ENCODE measurements around the gene NME1. TPM values are rescaled to one million over a fixed set of nuclear protein-coding genes. Genes with fewer than 3 reads are reported as not detected.

Gene NME1
- total and polyA plus RNA-seq, 9 of the 15 experiments (the other 6 are each of a cell fraction or from before 2014, with no cell fraction given) = 449 to 1,588 (median 604) TPM

DNA sequence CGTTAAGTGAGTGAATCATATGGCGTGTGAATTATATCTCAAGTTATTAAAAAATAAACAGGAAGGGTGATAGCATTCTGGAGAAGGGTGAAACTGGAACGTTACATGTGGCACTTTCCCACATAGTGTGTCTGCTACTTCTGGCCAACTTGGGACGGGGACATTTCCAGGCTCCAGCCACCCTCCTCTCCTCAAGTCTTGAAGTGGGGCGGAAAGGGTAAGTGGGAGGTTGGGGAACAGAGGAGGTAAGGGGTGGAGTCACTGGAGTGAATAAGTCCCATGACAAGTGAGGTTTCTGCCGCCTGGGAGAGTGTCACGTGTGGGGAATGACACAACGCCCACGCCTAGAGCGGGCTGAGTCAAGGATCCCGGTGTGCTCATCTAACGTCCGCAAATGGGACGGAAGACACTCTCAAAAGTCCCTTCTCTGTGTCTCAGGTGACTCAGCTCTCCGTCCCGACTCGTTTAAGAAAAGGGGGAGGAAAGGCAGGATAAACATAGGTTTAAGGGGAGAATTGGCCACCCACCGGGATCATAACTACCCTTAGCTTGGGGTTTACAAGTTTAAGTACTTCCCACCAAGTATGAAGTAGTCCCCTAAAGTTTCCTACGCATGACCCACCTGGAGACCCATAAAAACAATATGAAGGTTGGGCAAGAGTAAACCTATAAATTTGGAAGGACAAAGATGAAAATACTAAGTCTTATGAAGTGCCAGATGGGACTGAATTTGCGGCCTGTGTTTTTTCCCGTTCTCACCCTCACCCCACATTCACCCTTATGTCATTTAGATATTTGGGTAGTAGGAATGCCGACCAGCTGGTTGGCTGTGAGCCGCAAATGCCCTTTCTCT is 31.5 kb upstream of the NME1 start (continued):
- 0 out of 2 replicates have a peak, but pooled peaks have one; percentile 55 for TF ChIP-seq MEF2D (tag; conservative IDR thresholded peaks at IDR 0.05; ENCODE audit: low read depth)
- TF ChIP-seq PRMT5 (CRISPR knock-in tag; IDR thresholded peaks at IDR 0.05) = no peak
- no peak for TF ChIP-seq LARP7 (IDR thresholded peaks at IDR 0.05)
- no peak for TF ChIP-seq E2F3 (CRISPR knock-in tag; IDR thresholded peaks at IDR 0.05)
- no peak for TF ChIP-seq ZBTB7A (IDR thresholded peaks at IDR 0.05; ENCODE audit: borderline replicate concordance, control insufficient read depth, low read depth, low read length)
- TF ChIP-seq POLR2A (conservative IDR thresholded peaks at IDR 0.05) = peak; percentile 98
- TF ChIP-seq CREB1 (IDR thresholded peaks at IDR 0.05) = 0 out of 2 replicates have a peak, but pooled peaks have one; percentile 32
- peak; percentile 67; the same call in 1 of the 2 replicates for TF ChIP-seq CREB1 (CRISPR knock-in tag; IDR thresholded peaks at IDR 0.05)
- peak; percentile 26; the same call in 1 of the 2 replicates for TF ChIP-seq STAT5A (IDR thresholded peaks at IDR 0.05; ENCODE audit: borderline replicate concordance, low read length)
- no peak for TF ChIP-seq ZSCAN32 (CRISPR knock-in tag; IDR thresholded peaks at IDR 0.05)
- TF ChIP-seq YY1 (IDR thresholded peaks at IDR 0.05; ENCODE audit: borderline replicate concordance in 1 of 3, control insufficient read depth in 1 of 3, extremely low read depth in 1 of 3, insufficient read depth in 3 of 3, insufficient read length in 1 of 3, insufficient replicate concordance in 2 of 3, low read depth in 1 of 3, low read length in 2 of 3) = peak in 2 of 3 experiments; percentile 46 to 75
- no peak for TF ChIP-seq DNMT1 (IDR thresholded peaks at IDR 0.05)
- TF ChIP-seq, protein P1, sequence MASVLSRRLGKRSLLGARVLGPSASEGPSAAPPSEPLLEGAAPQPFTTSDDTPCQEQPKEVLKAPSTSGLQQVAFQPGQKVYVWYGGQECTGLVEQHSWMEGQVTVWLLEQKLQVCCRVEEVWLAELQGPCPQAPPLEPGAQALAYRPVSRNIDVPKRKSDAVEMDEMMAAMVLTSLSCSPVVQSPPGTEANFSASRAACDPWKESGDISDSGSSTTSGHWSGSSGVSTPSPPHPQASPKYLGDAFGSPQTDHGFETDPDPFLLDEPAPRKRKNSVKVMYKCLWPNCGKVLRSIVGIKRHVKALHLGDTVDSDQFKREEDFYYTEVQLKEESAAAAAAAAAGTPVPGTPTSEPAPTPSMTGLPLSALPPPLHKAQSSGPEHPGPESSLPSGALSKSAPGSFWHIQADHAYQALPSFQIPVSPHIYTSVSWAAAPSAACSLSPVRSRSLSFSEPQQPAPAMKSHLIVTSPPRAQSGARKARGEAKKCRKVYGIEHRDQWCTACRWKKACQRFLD (CRISPR knock-in tag; IDR thresholded peaks at IDR 0.05) = peak; percentile 81
- TF ChIP-seq, protein P2, sequence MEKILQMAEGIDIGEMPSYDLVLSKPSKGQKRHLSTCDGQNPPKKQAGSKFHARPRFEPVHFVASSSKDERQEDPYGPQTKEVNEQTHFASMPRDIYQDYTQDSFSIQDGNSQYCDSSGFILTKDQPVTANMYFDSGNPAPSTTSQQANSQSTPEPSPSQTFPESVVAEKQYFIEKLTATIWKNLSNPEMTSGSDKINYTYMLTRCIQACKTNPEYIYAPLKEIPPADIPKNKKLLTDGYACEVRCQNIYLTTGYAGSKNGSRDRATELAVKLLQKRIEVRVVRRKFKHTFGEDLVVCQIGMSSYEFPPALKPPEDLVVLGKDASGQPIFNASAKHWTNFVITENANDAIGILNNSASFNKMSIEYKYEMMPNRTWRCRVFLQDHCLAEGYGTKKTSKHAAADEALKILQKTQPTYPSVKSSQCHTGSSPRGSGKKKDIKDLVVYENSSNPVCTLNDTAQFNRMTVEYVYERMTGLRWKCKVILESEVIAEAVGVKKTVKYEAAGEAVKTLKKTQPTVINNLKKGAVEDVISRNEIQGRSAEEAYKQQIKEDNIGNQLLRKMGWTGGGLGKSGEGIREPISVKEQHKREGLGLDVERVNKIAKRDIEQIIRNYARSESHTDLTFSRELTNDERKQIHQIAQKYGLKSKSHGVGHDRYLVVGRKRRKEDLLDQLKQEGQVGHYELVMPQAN (IDR thresholded peaks at IDR 0.05; ENCODE audit: borderline replicate concordance) = peak; percentile 82; the same call in 1 of the 2 replicates
- no peak for TF ChIP-seq PTTG1 (tag; IDR thresholded peaks at IDR 0.05; ENCODE audit: low read depth)
- no peak for TF ChIP-seq SREBF2 (CRISPR knock-in tag; IDR thresholded peaks at IDR 0.05)
- TF ChIP-seq HDAC1 (IDR thresholded peaks at IDR 0.05) = peak in 1 of 2 experiments; percentile 90; a peak in 2 of 4 replicates
- TF ChIP-seq SIN3A (IDR thresholded peaks at IDR 0.05; ENCODE audit: borderline replicate concordance in 2 of 2, control insufficient read depth in 1 of 2, low read depth in 2 of 2, low read length in 2 of 2) = peak; percentile 78 to 84; a peak in 2 of 4 replicates
- no peak for TF ChIP-seq ZNF134 (CRISPR knock-in tag; conservative IDR thresholded peaks at IDR 0.05)
- TF ChIP-seq ZNF324 (CRISPR knock-in tag; IDR thresholded peaks at IDR 0.05) = no peak
- TF ChIP-seq SLC30A9 (CRISPR knock-in tag; IDR thresholded peaks at IDR 0.05) = no peak

All from K562 (cell line).